ENCODE measurements around the gene SURF4.
A peak's percentile ranks its signal among the peaks of the same experiment; 100 is the strongest.

SURF4 gene

DNA sequence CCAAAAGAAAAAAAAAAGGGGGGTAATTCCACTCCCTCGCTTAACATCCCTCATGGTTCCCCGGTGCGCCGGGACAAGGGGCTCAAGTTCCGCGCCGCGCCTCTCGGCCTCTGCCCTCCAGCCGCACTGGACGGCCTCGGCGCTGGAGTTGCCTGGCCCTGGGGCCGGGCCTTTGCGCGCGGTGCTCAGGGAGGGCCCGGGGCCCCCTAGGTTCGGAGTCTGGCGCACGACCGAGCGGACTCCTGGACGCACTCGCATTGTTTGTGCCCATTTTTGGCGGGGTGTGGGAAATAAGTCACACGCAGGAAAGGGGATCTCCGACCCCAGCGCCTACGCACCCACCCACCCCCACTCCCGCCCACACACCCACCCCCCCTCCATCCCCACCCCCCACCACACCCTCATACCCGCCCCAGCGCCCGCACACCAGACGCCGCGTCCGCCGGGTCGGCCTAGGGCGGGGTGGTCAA is 28.3 kb downstream of the SURF4 start:
- TF ChIP-seq TAF1 (IDR thresholded peaks at IDR 0.05; ENCODE audit: low read depth) (no peak), EGR1 (IDR thresholded peaks at IDR 0.05) (0 out of 2 replicates have a peak, but pooled peaks have one; percentile 44), FOXM1 (IDR thresholded peaks at IDR 0.05; ENCODE audit: borderline replicate concordance, low read depth) (no peak), CREB1 (IDR thresholded peaks at IDR 0.05; ENCODE audit: low read depth) (no peak)
- TF ChIP-seq, protein P1, sequence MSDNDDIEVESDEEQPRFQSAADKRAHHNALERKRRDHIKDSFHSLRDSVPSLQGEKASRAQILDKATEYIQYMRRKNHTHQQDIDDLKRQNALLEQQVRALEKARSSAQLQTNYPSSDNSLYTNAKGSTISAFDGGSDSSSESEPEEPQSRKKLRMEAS (IDR thresholded peaks at IDR 0.05): no peak

DNA sequence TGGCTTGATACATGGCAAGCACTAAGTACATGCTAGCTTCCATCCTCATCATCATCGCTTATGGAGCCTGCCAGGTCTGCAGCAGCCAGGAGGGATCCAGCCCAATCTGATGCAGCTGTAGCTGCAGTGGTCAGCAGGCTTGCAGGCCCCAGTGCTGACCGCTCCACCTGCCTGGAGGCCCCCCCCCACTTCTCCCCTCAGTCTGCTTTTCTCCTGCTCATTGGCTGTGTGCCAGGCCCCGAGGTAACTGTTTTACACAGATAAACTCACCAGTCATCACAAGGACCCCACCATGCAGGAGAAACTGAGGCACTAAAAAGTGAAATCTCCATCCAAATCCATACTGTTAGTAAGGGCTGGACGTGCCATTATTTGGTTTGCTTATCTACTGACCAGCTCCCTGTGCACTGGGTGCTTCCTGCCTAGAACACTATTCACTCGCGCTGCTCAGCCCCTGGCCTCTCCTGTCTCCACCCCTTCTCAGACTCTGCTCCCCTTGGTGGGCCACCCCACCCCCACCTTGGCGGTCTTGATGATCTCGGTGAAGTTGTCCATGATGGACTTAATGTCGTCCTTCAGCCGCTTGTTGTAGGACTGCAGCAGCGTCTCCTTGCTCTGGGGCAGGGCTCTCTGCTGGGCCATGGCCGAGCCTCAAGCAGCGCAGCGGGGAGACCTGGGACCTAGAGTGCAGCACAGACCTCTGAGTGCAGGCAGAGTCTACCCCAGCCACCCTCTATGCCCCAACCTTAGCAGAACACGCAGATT is 29.7 kb downstream of the SURF4 start:
- TF ChIP-seq NFIC (IDR thresholded peaks at IDR 0.05): peak; percentile 25; the same call in 1 of the 2 replicates
- no peak for TF ChIP-seq YY1 (IDR thresholded peaks at IDR 0.05; ENCODE audit: low read depth)
- TF ChIP-seq, protein P1 (IDR thresholded peaks at IDR 0.05): 0 out of 2 replicates have a peak, but pooled peaks have one; percentile 1

DNA sequence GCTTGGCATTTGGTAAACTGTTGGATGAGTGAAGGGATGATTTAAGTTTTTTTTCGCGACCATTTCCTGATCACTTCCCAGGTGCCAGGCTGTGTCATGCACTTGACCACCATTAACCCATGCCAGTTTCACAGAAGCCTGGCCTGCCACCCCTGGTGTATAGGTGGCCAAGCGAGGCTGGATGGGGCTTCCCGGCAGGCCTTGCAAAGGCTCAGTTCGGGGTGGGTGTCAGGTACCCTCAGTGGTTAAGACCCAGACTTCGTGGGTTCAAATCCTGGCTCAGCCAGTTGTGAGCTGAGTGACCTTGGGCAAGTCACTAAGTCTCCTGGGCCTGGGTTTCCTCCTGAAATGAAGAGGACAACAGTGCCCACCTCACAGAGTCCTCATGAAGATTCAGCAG is 30.3 kb downstream of the SURF4 start:
- no peak for TF ChIP-seq TCF12 (IDR thresholded peaks at IDR 0.05; ENCODE audit: low read depth)
- no peak for TF ChIP-seq YY1 (IDR thresholded peaks at IDR 0.05; ENCODE audit: low read depth)
- no peak for TF ChIP-seq ZBTB7A (IDR thresholded peaks at IDR 0.05; ENCODE audit: low read depth)
- TF ChIP-seq RAD21 (IDR thresholded peaks at IDR 0.05; ENCODE audit: low read depth): no peak
- TF ChIP-seq TAF1 (IDR thresholded peaks at IDR 0.05; ENCODE audit: low read depth): no peak
- no peak for TF ChIP-seq CEBPB (IDR thresholded peaks at IDR 0.05)
- TF ChIP-seq CREB1 (IDR thresholded peaks at IDR 0.05; ENCODE audit: low read depth): no peak
- TF ChIP-seq, protein P2, sequence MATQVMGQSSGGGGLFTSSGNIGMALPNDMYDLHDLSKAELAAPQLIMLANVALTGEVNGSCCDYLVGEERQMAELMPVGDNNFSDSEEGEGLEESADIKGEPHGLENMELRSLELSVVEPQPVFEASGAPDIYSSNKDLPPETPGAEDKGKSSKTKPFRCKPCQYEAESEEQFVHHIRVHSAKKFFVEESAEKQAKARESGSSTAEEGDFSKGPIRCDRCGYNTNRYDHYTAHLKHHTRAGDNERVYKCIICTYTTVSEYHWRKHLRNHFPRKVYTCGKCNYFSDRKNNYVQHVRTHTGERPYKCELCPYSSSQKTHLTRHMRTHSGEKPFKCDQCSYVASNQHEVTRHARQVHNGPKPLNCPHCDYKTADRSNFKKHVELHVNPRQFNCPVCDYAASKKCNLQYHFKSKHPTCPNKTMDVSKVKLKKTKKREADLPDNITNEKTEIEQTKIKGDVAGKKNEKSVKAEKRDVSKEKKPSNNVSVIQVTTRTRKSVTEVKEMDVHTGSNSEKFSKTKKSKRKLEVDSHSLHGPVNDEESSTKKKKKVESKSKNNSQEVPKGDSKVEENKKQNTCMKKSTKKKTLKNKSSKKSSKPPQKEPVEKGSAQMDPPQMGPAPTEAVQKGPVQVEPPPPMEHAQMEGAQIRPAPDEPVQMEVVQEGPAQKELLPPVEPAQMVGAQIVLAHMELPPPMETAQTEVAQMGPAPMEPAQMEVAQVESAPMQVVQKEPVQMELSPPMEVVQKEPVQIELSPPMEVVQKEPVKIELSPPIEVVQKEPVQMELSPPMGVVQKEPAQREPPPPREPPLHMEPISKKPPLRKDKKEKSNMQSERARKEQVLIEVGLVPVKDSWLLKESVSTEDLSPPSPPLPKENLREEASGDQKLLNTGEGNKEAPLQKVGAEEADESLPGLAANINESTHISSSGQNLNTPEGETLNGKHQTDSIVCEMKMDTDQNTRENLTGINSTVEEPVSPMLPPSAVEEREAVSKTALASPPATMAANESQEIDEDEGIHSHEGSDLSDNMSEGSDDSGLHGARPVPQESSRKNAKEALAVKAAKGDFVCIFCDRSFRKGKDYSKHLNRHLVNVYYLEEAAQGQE (IDR thresholded peaks at IDR 0.05; ENCODE audit: low read depth): no peak
- TF ChIP-seq EP300 (IDR thresholded peaks at IDR 0.05; ENCODE audit: borderline replicate concordance): no peak
- TF ChIP-seq NFIC (IDR thresholded peaks at IDR 0.05): no peak
- no peak for TF ChIP-seq EGR1 (IDR thresholded peaks at IDR 0.05)
- TF ChIP-seq, protein P1 (IDR thresholded peaks at IDR 0.05): no peak
- TF ChIP-seq, protein P3, sequence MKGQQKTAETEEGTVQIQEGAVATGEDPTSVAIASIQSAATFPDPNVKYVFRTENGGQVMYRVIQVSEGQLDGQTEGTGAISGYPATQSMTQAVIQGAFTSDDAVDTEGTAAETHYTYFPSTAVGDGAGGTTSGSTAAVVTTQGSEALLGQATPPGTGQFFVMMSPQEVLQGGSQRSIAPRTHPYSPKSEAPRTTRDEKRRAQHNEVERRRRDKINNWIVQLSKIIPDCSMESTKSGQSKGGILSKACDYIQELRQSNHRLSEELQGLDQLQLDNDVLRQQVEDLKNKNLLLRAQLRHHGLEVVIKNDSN (IDR thresholded peaks at IDR 0.05): no peak
- no peak for TF ChIP-seq TEAD4 (IDR thresholded peaks at IDR 0.05)
- TF ChIP-seq FOXM1 (IDR thresholded peaks at IDR 0.05; ENCODE audit: borderline replicate concordance, low read depth): no peak

DNA sequence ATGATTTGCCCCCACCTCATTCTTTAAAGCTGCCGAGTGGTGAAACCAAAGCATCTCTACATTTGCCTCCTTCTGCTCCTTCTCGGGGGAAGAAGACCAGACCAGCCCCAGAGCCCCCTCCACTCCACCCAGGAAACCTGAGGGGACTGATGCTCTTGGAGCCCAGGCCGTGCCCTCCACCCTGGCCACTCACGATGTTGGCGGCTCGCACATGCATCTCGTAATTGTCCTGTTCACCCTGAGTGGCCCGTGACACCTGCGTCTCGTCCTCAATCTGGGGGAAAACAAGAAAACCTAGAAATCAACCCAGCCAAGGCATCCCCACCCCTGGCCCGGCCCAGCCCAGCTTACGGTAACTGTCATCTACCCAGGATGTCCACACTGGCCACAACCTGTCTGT is 30.9 kb downstream of the SURF4 start:
- TF ChIP-seq, protein P2 (IDR thresholded peaks at IDR 0.05; ENCODE audit: low read depth): no peak
- TF ChIP-seq EGR1 (IDR thresholded peaks at IDR 0.05) (no peak), NFIC (IDR thresholded peaks at IDR 0.05) (no peak), RAD21 (IDR thresholded peaks at IDR 0.05; ENCODE audit: low read depth) (no peak), TAF1 (IDR thresholded peaks at IDR 0.05; ENCODE audit: low read depth) (no peak), CREB1 (IDR thresholded peaks at IDR 0.05; ENCODE audit: low read depth) (no peak), TEAD4 (IDR thresholded peaks at IDR 0.05) (no peak), CEBPB (IDR thresholded peaks at IDR 0.05) (no peak), EP300 (IDR thresholded peaks at IDR 0.05; ENCODE audit: borderline replicate concordance) (no peak), ZBTB7A (IDR thresholded peaks at IDR 0.05; ENCODE audit: low read depth) (no peak), FOXM1 (IDR thresholded peaks at IDR 0.05; ENCODE audit: borderline replicate concordance, low read depth) (no peak), TCF12 (IDR thresholded peaks at IDR 0.05; ENCODE audit: low read depth) (no peak), YY1 (IDR thresholded peaks at IDR 0.05; ENCODE audit: low read depth) (no peak)
- TF ChIP-seq, protein P1 (IDR thresholded peaks at IDR 0.05): no peak
- TF ChIP-seq, protein P3 (IDR thresholded peaks at IDR 0.05): no peak

DNA sequence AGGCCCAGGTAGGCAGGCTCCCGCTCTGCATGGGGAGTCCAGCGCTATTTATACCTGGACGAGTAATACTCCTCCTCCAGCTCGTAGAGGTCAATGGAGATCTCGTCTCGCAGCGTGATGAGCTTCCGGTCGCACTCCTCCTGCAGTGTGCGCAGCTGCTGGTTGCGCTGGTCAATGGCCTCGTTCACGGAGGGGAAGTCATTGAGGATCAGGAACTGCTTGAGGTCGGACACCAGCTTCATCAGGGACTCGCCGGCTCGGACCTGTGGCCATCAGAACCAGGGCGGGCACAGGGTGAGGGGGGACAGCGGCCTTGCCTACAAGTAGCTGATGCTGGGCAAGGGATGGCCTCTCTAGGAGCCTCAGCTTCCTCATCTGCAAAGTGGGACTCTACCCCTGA is 31.8 kb downstream of the SURF4 start:
- TF ChIP-seq, protein P1 (IDR thresholded peaks at IDR 0.05): no peak
- TF ChIP-seq NFIC (IDR thresholded peaks at IDR 0.05) (no peak), ZBTB7A (IDR thresholded peaks at IDR 0.05; ENCODE audit: low read depth) (no peak), TCF12 (IDR thresholded peaks at IDR 0.05; ENCODE audit: low read depth) (no peak), TEAD4 (IDR thresholded peaks at IDR 0.05) (no peak), YY1 (IDR thresholded peaks at IDR 0.05; ENCODE audit: low read depth) (no peak), CEBPB (IDR thresholded peaks at IDR 0.05) (no peak), FOXM1 (IDR thresholded peaks at IDR 0.05; ENCODE audit: borderline replicate concordance, low read depth) (no peak)
- TF ChIP-seq, protein P2 (IDR thresholded peaks at IDR 0.05; ENCODE audit: low read depth): no peak

All from Ishikawa (cell line).